ENCODE measurements around the gene LAMA2.

LAMA2 gene

DNA sequence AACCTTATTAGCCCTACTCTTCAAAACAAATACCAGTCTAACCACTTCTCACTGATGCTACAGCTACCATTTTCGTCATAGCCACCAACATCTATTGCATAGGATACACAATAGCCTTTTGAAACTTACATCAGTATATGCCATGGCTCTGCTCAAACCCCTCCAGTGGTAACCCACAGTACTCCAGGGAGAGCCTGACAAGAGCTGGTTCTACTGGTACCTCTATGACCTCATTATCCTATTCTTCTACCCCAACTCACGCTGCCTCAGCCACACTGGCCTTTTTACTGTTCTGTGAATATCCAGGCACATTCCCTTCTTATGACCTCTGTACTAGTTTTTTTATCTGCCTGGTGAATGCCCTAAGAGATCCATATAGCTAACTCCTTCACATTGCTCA is 669.5 kb downstream of the LAMA2 start:
- DNase-seq = no peak

DNA sequence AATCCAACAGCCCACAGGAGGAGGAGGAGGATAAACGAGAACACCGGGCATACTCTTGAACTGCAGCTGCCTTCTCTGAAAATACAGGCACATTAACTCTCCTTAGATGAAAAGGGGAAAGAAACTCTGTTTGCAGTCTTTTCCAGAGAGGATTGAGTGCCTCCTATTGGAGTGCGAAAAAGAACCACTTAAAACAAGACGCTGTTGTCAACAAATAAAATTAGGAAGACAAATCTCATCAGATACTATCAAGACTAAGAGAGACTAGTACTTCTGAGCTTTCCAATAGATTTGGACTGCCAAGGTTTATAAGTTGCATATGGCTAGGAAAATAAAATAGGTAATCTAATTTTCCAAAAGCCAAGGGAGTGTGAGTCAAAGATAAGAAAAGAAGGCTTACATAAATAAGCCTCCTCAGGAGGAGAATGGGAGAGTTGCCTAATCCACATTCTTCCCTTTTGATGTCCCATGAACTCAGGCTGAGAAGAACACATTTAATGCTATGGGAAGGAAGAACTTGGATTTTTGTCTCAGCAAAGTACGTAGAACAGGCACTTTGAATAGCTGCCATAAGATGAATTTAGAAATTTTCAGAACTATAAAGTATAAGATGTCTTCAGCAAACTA is 672.4 kb downstream of the LAMA2 start:
- no peak for DNase-seq

GRCh38 chr6:129558248-129558647 is 675.3 kb downstream of the LAMA2 start:
- no peak for DNase-seq

GRCh38 chr6:129565366-129565765 is 682.4 kb downstream of the LAMA2 start:
- DNase-seq = no peak

- no peak for DNase-seq
Observed at GRCh38 chr6:129565811-129566210, 682.9 kb downstream of the LAMA2 start.

Measured in stimulated activated CD4-positive, alpha-beta T cell treated with anti-CD3 and anti-CD28 coated beads, Interleukin-4, amount 100 ng/mL, for 4 hours (primary cell).